Psoas muscle (tissue), 8 donors: ENCODE measurements around the gene TCERG1L. TPM values are rescaled to one million over a fixed set of nuclear protein-coding genes. Genes with fewer than 3 reads are reported as not detected.

Experiments
- ATAC-seq, 4 donors: fragments of 200-7000 bp; cut with Tn5 transposase; one replicate each; pipeline ENCODE4 v1.9.1; 2020; ENCODE audit warnings: moderate library complexity in 3 of 4, mild to moderate bottlenecking in 2 of 4
- DNase-seq, 2 donors: peaks; one replicate each; pipeline ENCODE4 v3.0.0-alpha.2; 2020
- H3K27ac ChIP-seq: fragments of 200-600 bp; one replicate; pipeline ENCODE4 v1.8.0; 2022
- H3K27me3 ChIP-seq, 3 donors: fragments of 200-600 bp in 1 of 3; one replicate each; pipeline versions ENCODE4 v1.6.1 to v1.8.0; 2013 to 2022; ENCODE audit warnings: low read length in 2 of 3, mild to moderate bottlenecking in 2 of 3, moderate library complexity in 1 of 3; ENCODE audit not compliant: insufficient read depth in 3 of 3
- H3K36me3 ChIP-seq, 2 donors: fragments of 200-600 bp in 1 of 2; one replicate each; pipeline versions ENCODE4 v1.6.1 to v1.8.0; 2013 to 2022; ENCODE audit warnings: low read depth in 1 of 2, mild to moderate bottlenecking in 1 of 2, moderate library complexity in 1 of 2; ENCODE audit not compliant: insufficient read depth in 1 of 2
- H3K4me1 ChIP-seq: fragments of 200-600 bp; one replicate; pipeline ENCODE4 v1.8.0; 2022
- H3K4me3 ChIP-seq: fragments of 200-600 bp; one replicate; pipeline ENCODE4 v1.8.0; 2022; ENCODE audit warnings: mild to moderate bottlenecking
- H3K9me3 ChIP-seq: fragments of 200-600 bp; one replicate; pipeline ENCODE4 v1.8.0; 2022
- WGBS, 3 donors: extraction: QIAGEN DNeasy Blood & Tissue Kit; methylation state at CpG; one replicate each; pipeline versions ENCODE4 v1.1.6 to v1.1.7; 2013; 5-methylcytosine and 5-hydroxymethylcytosine counted together
- intact Hi-C, 2 donors: fragments of 100-400 bp; cut with DNase I; formaldehyde crosslinking; loops; one replicate each; pipeline versions ENCODE4 v1.11.0 to v1.14.2; 2022
- polyA plus RNA-seq, 3 donors: library from polyadenylated mRNA; stranded (reverse); fragments of 200-250 nt; gene quantifications; one replicate each; pipeline ENCODE4 v1.2.3, GENCODE V29; 2013
- total RNA-seq, 4 donors: library from RNA; stranded (reverse); fragmentation: NEBNext Ultra II Directional in 2 of 4; extraction: Animal tissue kit (Norgen Biotek cat#: 25700) in 2 of 4; gene quantifications; one replicate each; pipeline versions ENCODE4 v1.2.1 to v1.2.4, GENCODE V29; 2021 to 2023
- TF ChIP-seq, protein P1 (sequence below): fragments of 200-600 bp; IDR thresholded peaks from one replicate; pipeline ENCODE4 v1.8.0; 2022; ENCODE audit warnings: antibody characterized with exemption
- donor health status: healthy with polysubstance abuse.
- donor health status: DM: no; HTN: no; CAD: no; lungs with moderate emphysema.
- donor health status: Bipolar disorder and iron deficiency.
- donor health status: healthy.
- donor health status: DM: yes; HTN: yes; CAD: no.
- donor health status: DM: no; HTN: no; CAD: no.
- donor health status: DM: no; HTN: no; CAD: no.
- donor health status: DM: yes; HTN: yes; CAD: no.

Gene TCERG1L
- total and polyA plus RNA-seq, 7 donors, result 0.01 TPM; not detected in 6

DNA sequence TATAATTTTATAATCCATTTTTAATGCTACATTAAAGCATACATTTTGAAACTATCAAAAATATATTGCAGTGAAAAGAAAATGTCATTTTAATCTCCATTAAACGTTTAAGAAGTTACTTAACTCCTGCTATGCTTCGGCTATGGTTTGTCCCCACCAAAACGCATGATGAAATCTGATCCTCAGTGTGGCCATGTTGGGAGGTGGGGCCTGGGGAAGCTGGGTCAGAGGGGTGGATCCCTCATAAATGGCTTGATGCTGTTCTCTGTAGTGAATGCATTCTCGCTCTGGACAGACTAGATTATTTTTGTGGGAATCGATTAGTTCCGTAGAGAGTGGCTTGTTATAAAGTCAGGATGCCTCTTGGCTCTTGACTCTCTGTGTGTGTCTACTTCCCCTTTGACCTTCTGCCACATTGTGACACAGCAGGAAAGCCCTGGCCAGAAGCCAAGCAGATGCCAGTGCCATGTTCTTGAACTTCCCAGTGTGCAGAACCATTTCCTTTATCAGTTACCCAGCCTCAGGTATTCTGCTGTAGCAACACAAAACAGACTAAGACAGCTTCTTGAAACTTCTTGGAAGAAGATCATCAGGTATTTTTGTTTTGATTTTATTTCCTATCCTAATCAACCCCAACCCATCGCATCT, 77.8 kb downstream of the TCERG1L start:
- peaks cover 0 to 19% (median 3%) of the 10 kb centered on the region in 3 donors for H3K27me3 ChIP-seq
- TF ChIP-seq, protein P1, sequence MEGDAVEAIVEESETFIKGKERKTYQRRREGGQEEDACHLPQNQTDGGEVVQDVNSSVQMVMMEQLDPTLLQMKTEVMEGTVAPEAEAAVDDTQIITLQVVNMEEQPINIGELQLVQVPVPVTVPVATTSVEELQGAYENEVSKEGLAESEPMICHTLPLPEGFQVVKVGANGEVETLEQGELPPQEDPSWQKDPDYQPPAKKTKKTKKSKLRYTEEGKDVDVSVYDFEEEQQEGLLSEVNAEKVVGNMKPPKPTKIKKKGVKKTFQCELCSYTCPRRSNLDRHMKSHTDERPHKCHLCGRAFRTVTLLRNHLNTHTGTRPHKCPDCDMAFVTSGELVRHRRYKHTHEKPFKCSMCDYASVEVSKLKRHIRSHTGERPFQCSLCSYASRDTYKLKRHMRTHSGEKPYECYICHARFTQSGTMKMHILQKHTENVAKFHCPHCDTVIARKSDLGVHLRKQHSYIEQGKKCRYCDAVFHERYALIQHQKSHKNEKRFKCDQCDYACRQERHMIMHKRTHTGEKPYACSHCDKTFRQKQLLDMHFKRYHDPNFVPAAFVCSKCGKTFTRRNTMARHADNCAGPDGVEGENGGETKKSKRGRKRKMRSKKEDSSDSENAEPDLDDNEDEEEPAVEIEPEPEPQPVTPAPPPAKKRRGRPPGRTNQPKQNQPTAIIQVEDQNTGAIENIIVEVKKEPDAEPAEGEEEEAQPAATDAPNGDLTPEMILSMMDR, result no peak
- no peaks in the 10 kb centered on the region for H3K4me1 ChIP-seq
- ATAC-seq (no peak), DNase-seq (no peak)
- no peaks in the 10 kb centered on the region for H3K36me3 ChIP-seq
- H3K9me3 ChIP-seq, result no peaks in the 10 kb centered on the region
- H3K27ac ChIP-seq, result no peak overlapping the region
- H3K4me3 ChIP-seq, result no peak overlapping the region
- 35 to 49% (median 47%) methylated on average over 7 of the region's 7 CpGs for WGBS, 3 donors
- intact Hi-C loops, result no loop called here

DNA sequence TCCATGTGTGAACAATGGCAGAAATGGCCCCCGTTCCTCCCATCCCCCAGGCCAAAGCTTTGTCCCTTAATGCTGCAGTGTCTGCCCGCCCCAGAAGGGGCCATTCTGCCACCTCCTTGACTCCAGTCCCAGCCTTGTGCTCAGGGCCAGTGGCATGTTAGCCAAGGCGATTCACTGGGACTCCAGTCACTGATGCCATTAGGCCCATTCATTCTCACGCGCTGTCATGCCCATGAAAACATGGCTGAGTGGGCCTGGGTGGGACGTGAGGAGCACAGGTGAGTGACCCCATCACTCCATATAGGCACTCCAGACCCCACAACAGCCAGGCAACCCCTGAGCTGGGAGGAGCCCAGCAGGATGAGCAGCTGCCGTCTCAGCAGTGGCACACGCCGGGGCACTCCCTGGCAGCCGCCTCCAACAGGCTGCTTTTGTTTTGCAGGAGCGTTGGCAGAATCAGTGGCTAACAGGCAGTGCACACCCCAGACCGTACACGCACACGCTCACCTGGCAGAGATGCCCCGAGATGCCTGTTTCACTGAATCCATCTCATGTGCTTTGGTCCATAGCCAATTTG, 79.5 kb downstream of the TCERG1L start:
- Histone ChIP-seq H3K4me3 (no peak overlapping the region), H3K36me3 (no peaks in the 10 kb centered on the region), H3K27me3 (peaks cover 0 to 10% (median 3%) of the 10 kb centered on the region in 3 donors), H3K27ac (no peak overlapping the region), H3K4me1 (no peaks in the 10 kb centered on the region), H3K9me3 (no peaks in the 10 kb centered on the region)
- DNase-seq (peak in 1 of 2 donors; percentile 24), ATAC-seq (no peak)
- TF ChIP-seq, protein P1, result no peak
- intact Hi-C loops, result no loop called here
- WGBS, 3 donors, result 33 to 48% (median 34%) methylated on average over 15 of the region's 15 CpGs

DNA sequence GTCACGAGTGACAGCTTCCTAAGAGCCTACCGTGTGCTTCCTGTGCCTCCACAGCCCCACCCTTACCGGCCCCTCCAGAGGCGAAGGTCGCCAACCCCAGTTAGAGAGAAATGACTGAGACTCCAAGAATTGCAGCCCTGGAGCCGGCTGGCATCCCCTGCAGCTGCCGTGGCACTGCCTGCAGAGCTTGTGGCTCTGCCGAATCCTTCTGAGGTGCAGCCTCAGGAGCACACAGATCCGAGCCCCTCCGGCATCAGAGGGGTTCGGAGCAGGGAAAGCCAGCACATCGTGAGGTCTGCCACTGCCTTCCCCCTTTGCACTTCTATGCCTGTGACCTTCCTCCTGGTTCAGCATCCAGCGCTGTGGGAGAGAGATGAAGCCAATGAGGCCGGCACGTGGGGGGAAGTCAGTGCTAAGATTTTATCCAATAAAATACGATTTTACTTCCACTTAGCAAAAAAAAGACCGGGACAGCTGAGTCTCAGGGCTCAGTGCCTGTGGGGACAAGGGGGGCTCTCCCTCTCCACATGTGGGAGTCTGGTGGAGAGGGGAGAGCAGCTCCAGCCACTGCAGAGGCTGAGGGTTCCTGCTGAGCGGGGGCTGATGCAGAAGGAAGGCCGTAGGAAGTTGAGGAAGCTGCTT, 80.1 kb downstream of the TCERG1L start:
- ATAC-seq (no peak), DNase-seq (peak in 1 of 2 donors; percentile 37)
- Histone ChIP-seq H3K4me1 (no peaks in the 10 kb centered on the region), H3K4me3 (no peak overlapping the region), H3K9me3 (no peaks in the 10 kb centered on the region), H3K36me3 (no peaks in the 10 kb centered on the region), H3K27me3 (peaks cover 0 to 10% (median 3%) of the 10 kb centered on the region in 3 donors), H3K27ac (no peak overlapping the region)
- intact Hi-C loops, result no loop called here
- TF ChIP-seq, protein P1, result no peak
- 43 to 47% (median 45%) methylated on average over 19 of the region's 19 CpGs for WGBS, 3 donors

DNA sequence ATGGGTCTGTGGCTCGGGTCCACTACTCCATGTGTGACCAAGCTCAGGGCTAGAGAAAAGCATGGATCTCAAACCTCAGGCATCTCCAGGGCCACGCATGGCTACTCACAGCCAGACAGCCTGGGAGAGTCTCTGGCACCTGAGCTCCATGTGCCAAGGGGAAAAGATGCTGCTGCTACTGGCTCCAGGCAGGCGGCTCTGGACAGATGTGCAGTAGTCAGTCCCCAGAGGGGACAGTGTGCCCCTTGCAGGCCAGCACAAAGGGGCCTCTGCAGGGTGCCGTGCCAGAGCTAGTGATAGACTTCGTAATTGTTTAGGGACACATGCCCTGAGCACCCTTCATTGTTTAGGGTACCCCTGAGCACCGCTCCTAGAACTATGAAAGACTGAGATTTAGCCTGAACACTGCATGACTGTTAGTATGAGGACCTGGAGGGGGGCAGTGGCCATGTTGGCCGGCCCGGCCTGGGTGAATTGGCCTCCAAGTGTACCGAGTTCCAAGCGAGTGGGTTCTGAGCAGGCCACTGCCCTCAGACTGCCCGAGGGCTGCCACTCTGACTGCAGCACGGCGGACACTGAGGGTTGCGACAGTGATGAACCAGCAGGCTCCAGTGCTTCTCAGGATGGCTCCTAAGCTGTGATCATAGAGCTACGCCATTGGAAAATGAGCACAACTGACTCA, 80.7 kb downstream of the TCERG1L start:
- Histone ChIP-seq H3K27ac (no peak overlapping the region), H3K4me3 (no peak overlapping the region), H3K4me1 (no peaks in the 10 kb centered on the region), H3K27me3 (peaks cover 0 to 10% (median 3%) of the 10 kb centered on the region in 3 donors), H3K36me3 (no peaks in the 10 kb centered on the region), H3K9me3 (no peaks in the 10 kb centered on the region)
- WGBS, 3 donors, result 82 to 94% (median 88%) methylated on average over 15 of the region's 15 CpGs
- ATAC-seq, result no peak
- TF ChIP-seq, protein P1, result no peak
- intact Hi-C loops, result no loop called here
- DNase-seq, result peak in 1 of 2 donors; percentile 23
